Measurements from ENCODE around the gene AHNAK. TPM values are rescaled to one million over a fixed set of nuclear protein-coding genes. Genes with fewer than 3 reads are reported as not detected.
A peak's percentile ranks its signal among the peaks of the same experiment; 100 is the strongest.

The AHNAK gene
- total RNA-seq, 2 donors from 2014 or later: 168 to 241 TPM

GRCh38 chr11:62433141-62433903 lies 113.3 kb downstream of the AHNAK start:
- Histone ChIP-seq H3K4me3 (no peak overlapping the region), H3K36me3 (replicated peaks in 1 of 2; ENCODE audit: insufficient read depth in 1 of 2, low read depth in 2 of 2) (no peaks in the 10 kb centered on the region), H3K9me3 (no peaks in the 10 kb centered on the region), H3K4me1 (peaks cover 20% of the 10 kb centered on the region), H3K27me3 (no peaks in the 10 kb centered on the region), H3K27ac (peak overlapping the region in 1 of 4 donors; percentile 54)
- intact Hi-C loops (cut with DNase I): no loop called here
- DNase-seq (peak in 2 of 4 donors; percentile 25 to 33), ATAC-seq (no peak)
- WGBS, 2 donors: 50 to 52% methylated on average over 16 of the region's 16 CpGs
- TF ChIP-seq CTCF (IDR thresholded peaks at IDR 0.05) (no peak), POLR2A (IDR thresholded peaks at IDR 0.05) (no peak)

GRCh38 chr11:62432695-62433094 lies 113.9 kb downstream of the AHNAK start:
- peak overlapping the region in 1 of 4 donors; percentile 54 for H3K27ac ChIP-seq

GRCh38 chr11:62431171-62431901 lies 115.3 kb downstream of the AHNAK start:
- no peaks in the 10 kb centered on the region for H3K9me3 ChIP-seq
- peaks cover 31% of the 10 kb centered on the region for H3K4me1 ChIP-seq
- TF ChIP-seq CTCF (IDR thresholded peaks at IDR 0.05) (no peak), POLR2A (IDR thresholded peaks at IDR 0.05) (no peak)
- no peak for ATAC-seq
- intact Hi-C loops (cut with DNase I): no loop called here
- no peaks in the 10 kb centered on the region for H3K36me3 ChIP-seq (replicated peaks in 1 of 2; ENCODE audit: insufficient read depth in 1 of 2, low read depth in 2 of 2)
- WGBS, 2 donors: 64 to 73% methylated on average over 11 of the region's 11 CpGs
- no peak for DNase-seq
- no peak overlapping the region for H3K4me3 ChIP-seq
- no peak overlapping the region for H3K27ac ChIP-seq
- no peaks in the 10 kb centered on the region for H3K27me3 ChIP-seq

More at GRCh38 chr11:62432695-62433094, 113.9 kb downstream of the AHNAK start:
- intact Hi-C loops (cut with DNase I): no loop called here
- Histone ChIP-seq H3K4me3 (no peak overlapping the region), H3K27me3 (no peaks in the 10 kb centered on the region), H3K4me1 (peaks cover 20% of the 10 kb centered on the region), H3K36me3 (replicated peaks in 1 of 2; ENCODE audit: insufficient read depth in 1 of 2, low read depth in 2 of 2) (no peaks in the 10 kb centered on the region), H3K9me3 (no peaks in the 10 kb centered on the region)
- DNase-seq (peak in 2 of 4 donors; percentile 13 to 25), ATAC-seq (peak; percentile 62)
- 15 to 22% methylated on average over 9 of the region's 9 CpGs for WGBS, 2 donors
- no peak for TF ChIP-seq POLR2A (IDR thresholded peaks at IDR 0.05)
- peak in 1 of 7 experiments; percentile 13 for TF ChIP-seq CTCF (IDR thresholded peaks at IDR 0.05)

- H3K36me3 ChIP-seq (replicated peaks in 1 of 2; ENCODE audit: insufficient read depth in 1 of 2, low read depth in 2 of 2): no peaks in the 10 kb centered on the region
- ATAC-seq (no peak), DNase-seq (no peak)
- intact Hi-C loops (cut with DNase I): no loop called here
- H3K4me1 ChIP-seq: peaks cover 39% of the 10 kb centered on the region
- no peaks in the 10 kb centered on the region for H3K27me3 ChIP-seq
- H3K27ac ChIP-seq: no peak overlapping the region
- H3K4me3 ChIP-seq: no peak overlapping the region
- no peaks in the 10 kb centered on the region for H3K9me3 ChIP-seq
- WGBS, 2 donors: 69 to 76% methylated on average over 3 of the region's 3 CpGs
- TF ChIP-seq CTCF (IDR thresholded peaks at IDR 0.05) (no peak), POLR2A (IDR thresholded peaks at IDR 0.05) (no peak)
These were observed 116.2 kb downstream of the AHNAK start for GRCh38 chr11:62430425-62430824.
